ENCODE measurements around the gene ELF4. TPM values are rescaled to one million over a fixed set of nuclear protein-coding genes. Genes with fewer than 3 reads are reported as not detected.

ELF4 gene
- total RNA-seq, 1 experiment from 2014 or later, result 1.9 TPM

DNA sequence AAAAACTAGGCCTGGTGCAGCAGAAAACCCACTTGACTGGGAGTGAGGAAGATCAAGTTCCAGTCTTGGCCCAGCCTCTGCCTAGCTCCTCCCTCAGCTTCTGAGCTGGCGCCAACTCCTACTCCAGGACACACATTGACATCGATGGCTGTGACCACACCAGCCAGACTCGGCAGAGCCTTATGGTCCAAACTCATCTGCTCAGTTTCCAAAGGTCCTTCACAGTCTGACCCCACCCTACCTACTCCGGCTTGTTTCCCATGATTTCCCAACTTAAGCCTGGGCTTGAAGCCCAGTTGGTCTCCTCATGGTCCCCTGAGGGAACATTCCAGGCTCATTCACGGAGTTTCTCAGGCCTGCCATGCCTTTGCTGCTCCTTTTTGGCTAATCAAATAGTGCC lies 10.1 kb downstream of the ELF4 start:
- Mint-ChIP-seq H3K9me3 (no peaks in the 10 kb centered on the region), H3K4me3 (no peak overlapping the region)
- CTCF ChIA-PET, result no interaction called here

DNA sequence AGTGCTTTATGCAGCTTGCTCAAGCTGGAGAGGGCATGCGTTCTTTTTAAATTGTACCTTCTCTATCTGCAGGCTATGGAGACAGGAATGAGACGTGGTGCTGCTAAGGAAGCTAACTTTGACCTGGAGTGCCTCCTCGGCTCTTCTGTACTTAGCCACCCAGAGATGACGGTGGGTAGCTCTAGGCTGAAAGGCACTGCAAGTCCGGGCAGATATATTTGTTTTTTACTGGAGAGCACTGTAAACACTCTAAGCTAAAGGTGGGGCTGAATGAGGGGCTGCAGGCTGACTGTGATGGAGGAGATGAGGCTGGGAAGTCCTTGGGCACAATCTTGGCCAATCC lies 12.1 kb downstream of the ELF4 start:
- peaks cover 10% of the 10 kb centered on the region for H3K4me1 Mint-ChIP-seq
- no peak overlapping the region; the same call in 1 of the 2 replicates for H3K27ac Mint-ChIP-seq
- no peaks in the 10 kb centered on the region for H3K36me3 Mint-ChIP-seq
- CTCF ChIA-PET, result interaction anchor here (1.1 kb wide), 1 partner anchor 37 kb away, joined by 5 read pairs; no protein-coding TSS in a partner anchor
- no peaks in the 10 kb centered on the region for H3K27me3 Mint-ChIP-seq (ENCODE audit: low read depth)
- no peaks in the 10 kb centered on the region for H3K9me3 Mint-ChIP-seq
- ATAC-seq (no peak), DNase-seq (ENCODE audit: low spot score) (no peak)
- POLR2A ChIA-PET, result no interaction called here
- TF ChIP-seq ZNF416 (CRISPR knock-in tag; IDR thresholded peaks at IDR 0.05) (no peak), PRRX2 (CRISPR knock-in tag; IDR thresholded peaks at IDR 0.05) (no peak), JUN (CRISPR knock-in tag; IDR thresholded peaks at IDR 0.05) (no peak), CREB1 (CRISPR knock-in tag; IDR thresholded peaks at IDR 0.05) (no peak), SOX15 (CRISPR knock-in tag; IDR thresholded peaks at IDR 0.05) (no peak), ZBTB21 (CRISPR knock-in tag; IDR thresholded peaks at IDR 0.05; ENCODE audit: borderline replicate concordance) (no peak), NR3C1 (CRISPR knock-in tag; conservative IDR thresholded peaks at IDR 0.05; ENCODE audit: low read depth) (no peak), CDX4 (CRISPR knock-in tag; IDR thresholded peaks at IDR 0.05; ENCODE audit: borderline replicate concordance) (no peak), GRHL2 (CRISPR knock-in tag; IDR thresholded peaks at IDR 0.05; ENCODE audit: insufficient replicate concordance, severe bottlenecking) (no peak), ZNF219 (CRISPR knock-in tag; IDR thresholded peaks at IDR 0.05; ENCODE audit: borderline replicate concordance) (no peak), ZNF396 (CRISPR knock-in tag; IDR thresholded peaks at IDR 0.05; ENCODE audit: borderline replicate concordance) (no peak)
- TF ChIP-seq, protein P1, sequence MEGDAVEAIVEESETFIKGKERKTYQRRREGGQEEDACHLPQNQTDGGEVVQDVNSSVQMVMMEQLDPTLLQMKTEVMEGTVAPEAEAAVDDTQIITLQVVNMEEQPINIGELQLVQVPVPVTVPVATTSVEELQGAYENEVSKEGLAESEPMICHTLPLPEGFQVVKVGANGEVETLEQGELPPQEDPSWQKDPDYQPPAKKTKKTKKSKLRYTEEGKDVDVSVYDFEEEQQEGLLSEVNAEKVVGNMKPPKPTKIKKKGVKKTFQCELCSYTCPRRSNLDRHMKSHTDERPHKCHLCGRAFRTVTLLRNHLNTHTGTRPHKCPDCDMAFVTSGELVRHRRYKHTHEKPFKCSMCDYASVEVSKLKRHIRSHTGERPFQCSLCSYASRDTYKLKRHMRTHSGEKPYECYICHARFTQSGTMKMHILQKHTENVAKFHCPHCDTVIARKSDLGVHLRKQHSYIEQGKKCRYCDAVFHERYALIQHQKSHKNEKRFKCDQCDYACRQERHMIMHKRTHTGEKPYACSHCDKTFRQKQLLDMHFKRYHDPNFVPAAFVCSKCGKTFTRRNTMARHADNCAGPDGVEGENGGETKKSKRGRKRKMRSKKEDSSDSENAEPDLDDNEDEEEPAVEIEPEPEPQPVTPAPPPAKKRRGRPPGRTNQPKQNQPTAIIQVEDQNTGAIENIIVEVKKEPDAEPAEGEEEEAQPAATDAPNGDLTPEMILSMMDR (IDR thresholded peaks at IDR 0.05), result no peak
- no peak overlapping the region for H3K4me3 Mint-ChIP-seq

More for the DNA sequence above, 10.1 kb downstream of the ELF4 start:
- ATAC-seq (no peak), DNase-seq (ENCODE audit: low spot score) (no peak)
- POLR2A ChIA-PET, result no interaction called here
- Mint-ChIP-seq H3K4me1 (peaks cover 23% of the 10 kb centered on the region), H3K27ac (no peak overlapping the region), H3K36me3 (no peaks in the 10 kb centered on the region), H3K27me3 (ENCODE audit: low read depth) (no peaks in the 10 kb centered on the region; the same call in 1 of the 2 replicates)
- TF ChIP-seq SMAD4 (CRISPR knock-in tag; IDR thresholded peaks at IDR 0.05), result no peak
- TF ChIP-seq NR1H2 (CRISPR knock-in tag; IDR thresholded peaks at IDR 0.05), result no peak
- TF ChIP-seq JAZF1 (CRISPR knock-in tag; IDR thresholded peaks at IDR 0.05), result no peak
- no peak for TF ChIP-seq OVOL2 (CRISPR knock-in tag; IDR thresholded peaks at IDR 0.05; ENCODE audit: borderline replicate concordance)
- TF ChIP-seq, protein P2, sequence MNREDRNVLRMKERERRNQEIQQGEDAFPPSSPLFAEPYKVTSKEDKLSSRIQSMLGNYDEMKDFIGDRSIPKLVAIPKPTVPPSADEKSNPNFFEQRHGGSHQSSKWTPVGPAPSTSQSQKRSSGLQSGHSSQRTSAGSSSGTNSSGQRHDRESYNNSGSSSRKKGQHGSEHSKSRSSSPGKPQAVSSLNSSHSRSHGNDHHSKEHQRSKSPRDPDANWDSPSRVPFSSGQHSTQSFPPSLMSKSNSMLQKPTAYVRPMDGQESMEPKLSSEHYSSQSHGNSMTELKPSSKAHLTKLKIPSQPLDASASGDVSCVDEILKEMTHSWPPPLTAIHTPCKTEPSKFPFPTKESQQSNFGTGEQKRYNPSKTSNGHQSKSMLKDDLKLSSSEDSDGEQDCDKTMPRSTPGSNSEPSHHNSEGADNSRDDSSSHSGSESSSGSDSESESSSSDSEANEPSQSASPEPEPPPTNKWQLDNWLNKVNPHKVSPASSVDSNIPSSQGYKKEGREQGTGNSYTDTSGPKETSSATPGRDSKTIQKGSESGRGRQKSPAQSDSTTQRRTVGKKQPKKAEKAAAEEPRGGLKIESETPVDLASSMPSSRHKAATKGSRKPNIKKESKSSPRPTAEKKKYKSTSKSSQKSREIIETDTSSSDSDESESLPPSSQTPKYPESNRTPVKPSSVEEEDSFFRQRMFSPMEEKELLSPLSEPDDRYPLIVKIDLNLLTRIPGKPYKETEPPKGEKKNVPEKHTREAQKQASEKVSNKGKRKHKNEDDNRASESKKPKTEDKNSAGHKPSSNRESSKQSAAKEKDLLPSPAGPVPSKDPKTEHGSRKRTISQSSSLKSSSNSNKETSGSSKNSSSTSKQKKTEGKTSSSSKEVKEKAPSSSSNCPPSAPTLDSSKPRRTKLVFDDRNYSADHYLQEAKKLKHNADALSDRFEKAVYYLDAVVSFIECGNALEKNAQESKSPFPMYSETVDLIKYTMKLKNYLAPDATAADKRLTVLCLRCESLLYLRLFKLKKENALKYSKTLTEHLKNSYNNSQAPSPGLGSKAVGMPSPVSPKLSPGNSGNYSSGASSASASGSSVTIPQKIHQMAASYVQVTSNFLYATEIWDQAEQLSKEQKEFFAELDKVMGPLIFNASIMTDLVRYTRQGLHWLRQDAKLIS (CRISPR knock-in tag; IDR thresholded peaks at IDR 0.05; ENCODE audit: borderline replicate concordance), result no peak
- TF ChIP-seq, protein P3, sequence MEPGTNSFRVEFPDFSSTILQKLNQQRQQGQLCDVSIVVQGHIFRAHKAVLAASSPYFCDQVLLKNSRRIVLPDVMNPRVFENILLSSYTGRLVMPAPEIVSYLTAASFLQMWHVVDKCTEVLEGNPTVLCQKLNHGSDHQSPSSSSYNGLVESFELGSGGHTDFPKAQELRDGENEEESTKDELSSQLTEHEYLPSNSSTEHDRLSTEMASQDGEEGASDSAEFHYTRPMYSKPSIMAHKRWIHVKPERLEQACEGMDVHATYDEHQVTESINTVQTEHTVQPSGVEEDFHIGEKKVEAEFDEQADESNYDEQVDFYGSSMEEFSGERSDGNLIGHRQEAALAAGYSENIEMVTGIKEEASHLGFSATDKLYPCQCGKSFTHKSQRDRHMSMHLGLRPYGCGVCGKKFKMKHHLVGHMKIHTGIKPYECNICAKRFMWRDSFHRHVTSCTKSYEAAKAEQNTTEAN (CRISPR knock-in tag; IDR thresholded peaks at IDR 0.05), result no peak
- TF ChIP-seq JUN (CRISPR knock-in tag; IDR thresholded peaks at IDR 0.05), result no peak

Data from WTC11 (cell line).